Measurements from ENCODE around the gene CIB1.

DNA sequence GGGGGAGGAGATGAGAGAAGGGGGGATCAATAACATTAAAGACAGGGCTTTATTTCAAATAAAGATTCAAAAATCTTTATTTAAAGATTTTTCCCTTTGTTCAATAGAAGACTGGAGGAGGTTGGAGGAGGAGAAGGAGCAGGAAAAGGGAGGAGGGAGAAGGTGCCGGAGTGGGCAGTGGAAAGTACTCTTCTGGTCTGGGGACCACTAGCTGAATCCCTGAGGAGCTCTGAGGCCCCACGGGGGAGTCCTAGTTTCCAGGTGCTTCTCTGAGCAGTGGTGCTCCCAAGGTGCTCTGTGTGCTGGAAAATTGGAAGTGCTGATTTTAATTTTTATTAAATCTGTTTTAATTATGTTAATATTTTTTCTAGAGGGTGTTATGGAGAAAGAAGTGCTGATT, 52.0 kb downstream of the CIB1 start:
- no peak for TF ChIP-seq CTCF (IDR thresholded peaks at IDR 0.05)
- no peak for TF ChIP-seq POLR2A (IDR thresholded peaks at IDR 0.05)

All from uterus (tissue), 2 donors.